Right lobe of liver (tissue), 6 donors: ENCODE data around the gene KLK11. TPM values are rescaled to one million over a fixed set of nuclear protein-coding genes. Genes with fewer than 3 reads are reported as not detected.

Experiments
- ATAC-seq, 4 donors: fragments of 200-7000 bp; cut with Tn5 transposase; one replicate each; pipeline ENCODE4 v1.9.1; 2020; ENCODE audit warnings: mild to moderate bottlenecking in 4 of 4, moderate library complexity in 4 of 4
- DNase-seq, 3 donors: peaks; one replicate each; pipeline ENCODE4 v3.0.0-alpha.2; 2020
- H3K27ac ChIP-seq, 3 donors: fragments of 200-600 bp; one replicate each; pipeline ENCODE4 v1.8.0; 2022
- H3K27me3 ChIP-seq, 2 donors: fragments of 200-600 bp; one replicate each; pipeline ENCODE4 v1.8.0; 2022
- H3K36me3 ChIP-seq, 4 donors: fragments of 200-600 bp; sonication (generic) in 1 of 4; one replicate each; pipeline versions ENCODE4 v1.5.1 to v1.8.0; 2017 to 2022; ENCODE audit warnings: control low read depth in 1 of 4
- H3K4me1 ChIP-seq, 4 donors: fragments of 200-600 bp; sonication (generic) in 1 of 4; one replicate each; pipeline versions ENCODE4 v1.5.1 to v1.8.0; 2017 to 2022; ENCODE audit warnings: control low read depth in 1 of 4
- H3K4me3 ChIP-seq, 3 donors: fragments of 200-600 bp; one replicate each; pipeline ENCODE4 v1.8.0; 2022
- H3K9me3 ChIP-seq, 4 donors: fragments of 200-600 bp; sonication (generic) in 1 of 4; one replicate each; pipeline versions ENCODE4 v1.5.1 to v1.8.0; 2017 to 2022; ENCODE audit warnings: control low read depth in 1 of 4
- CTCF ChIP-seq, 4 donors: fragments of 200-600 bp in 3 of 4; fragments of 450-650 bp in 1 of 4; IDR thresholded peaks; one replicate each; pipeline versions ENCODE4 v1.5.1 to v1.8.0; 2016 to 2022; ENCODE audit warnings: antibody characterized with exemption in 4 of 4, mild to moderate bottlenecking in 2 of 4
- POLR2A ChIP-seq: fragments of 450-650 bp; IDR thresholded peaks from one replicate; pipeline ENCODE4 v1.6.1; 2017; ENCODE audit warnings: antibody characterized with exemption, mild to moderate bottlenecking
- WGBS: methylation state at CpG from one replicate; pipeline ENCODE4 v1.1.6; 2018; ENCODE audit warnings: low coverage, low lambda C conversion rate; ENCODE audit not compliant: insufficient coverage; ENCODE audit errors: missing lambda C conversion rate; 5-methylcytosine and 5-hydroxymethylcytosine counted together
- intact Hi-C, 2 donors: fragments of 100-400 bp; cut with DNase I; formaldehyde crosslinking; loops; one replicate each; pipeline versions ENCODE4 v1.11.2 to v1.14.1; 2022
- total RNA-seq, 6 experiments: library from RNA; depleted of rRNA in 2 of 6; stranded (reverse); fragments of >200 nt in 2 of 6; fragmentation: NEBNext Ultra II Directional in 3 of 6; extraction: Animal tissue kit (Norgen Biotek cat#: 25700) in 3 of 6; gene quantifications; one replicate each; pipeline versions ENCODE4 v1.1.0 to v1.2.4, GENCODE V29; 2016 to 2023
- donor health status: DM: no; HTN: yes; CAD: no.
- donor health status: DM: no; HTN: no; CAD: no.
- donor health status: DM: no; HTN: no; CAD: no.
- donor health status: DM: no; HTN: yes; CAD: no.
- donor health status: DM: no; HTN: yes; CAD: no.

The KLK11 gene
- total RNA-seq, 6 experiments from 2014 or later = not detected

- H3K4me3 ChIP-seq = no peak overlapping the region
- no peak for TF ChIP-seq POLR2A
- TF ChIP-seq CTCF (IDR thresholded peaks at IDR 0.05) = no peak
- ATAC-seq (peak in 1 of 4 donors; percentile 31), DNase-seq (no peak)
- H3K36me3 ChIP-seq = no peaks in the 10 kb centered on the region
- intact Hi-C loops = no loop called here
- H3K27ac ChIP-seq = no peak overlapping the region
- H3K4me1 ChIP-seq = no peaks in the 10 kb centered on the region
- H3K27me3 ChIP-seq = no peaks in the 10 kb centered on the region
- H3K9me3 ChIP-seq = no peaks in the 10 kb centered on the region
- WGBS = 55% methylated on average over 8 of the region's 11 CpGs
Measured at GRCh38 chr19:50981587-50982146, 44.7 kb downstream of the KLK11 start.

- H3K9me3 ChIP-seq = no peaks in the 10 kb centered on the region
- intact Hi-C loops = no loop called here
- WGBS = 33% methylated on average over 1 of the region's 13 CpGs
- ATAC-seq (no peak), DNase-seq (no peak)
- no peaks in the 10 kb centered on the region for H3K36me3 ChIP-seq
- H3K4me1 ChIP-seq = no peaks in the 10 kb centered on the region
- no peaks in the 10 kb centered on the region for H3K27me3 ChIP-seq
- no peak overlapping the region for H3K27ac ChIP-seq
- no peak for TF ChIP-seq CTCF (IDR thresholded peaks at IDR 0.05)
- no peak for TF ChIP-seq POLR2A
- H3K4me3 ChIP-seq = no peak overlapping the region
Measured at GRCh38 chr19:50980208-50980607, 46.2 kb downstream of the KLK11 start.

GRCh38 chr19:50979758-50980157 lies 46.7 kb downstream of the KLK11 start:
- Histone ChIP-seq H3K4me1 (no peaks in the 10 kb centered on the region), H3K9me3 (no peaks in the 10 kb centered on the region), H3K36me3 (no peaks in the 10 kb centered on the region), H3K27me3 (no peaks in the 10 kb centered on the region), H3K27ac (no peak overlapping the region), H3K4me3 (no peak overlapping the region)
- TF ChIP-seq POLR2A (no peak), CTCF (IDR thresholded peaks at IDR 0.05) (no peak)
- intact Hi-C loops = no loop called here
- 20% methylated on average over 6 of the region's 8 CpGs for WGBS
- no peak for DNase-seq
- ATAC-seq = no peak

- no peak for ATAC-seq
- no peak for TF ChIP-seq CTCF (IDR thresholded peaks at IDR 0.05)
- no peak for TF ChIP-seq POLR2A
- Histone ChIP-seq H3K27ac (no peak overlapping the region), H3K27me3 (no peaks in the 10 kb centered on the region), H3K36me3 (no peaks in the 10 kb centered on the region), H3K4me3 (no peak overlapping the region), H3K4me1 (no peaks in the 10 kb centered on the region), H3K9me3 (no peaks in the 10 kb centered on the region)
- WGBS = 53% methylated on average over 4 of the region's 5 CpGs
- intact Hi-C loops = no loop called here
- no peak for DNase-seq
Measured at GRCh38 chr19:50978772-50979390, 47.5 kb downstream of the KLK11 start.
